GM10266 (cell line): ENCODE results near the gene LTBP2.

Experiments
- DNase-seq: peaks from one replicate; pipeline ENCODE4 v3.0.0; 2012; ENCODE audit errors: extremely low spot score
- CTCF ChIP-seq: IDR thresholded peaks from 2 replicates; pipeline ENCODE4 v1.5.1; 2012; ENCODE audit warnings: mild to moderate bottlenecking, low read depth; ENCODE audit not compliant: control insufficient read depth, insufficient read depth; ENCODE audit errors: missing control alignments

LTBP2 gene

GRCh38 chr14:74551001-74551400 lies 61.0 kb downstream of the LTBP2 start:
- no peak for TF ChIP-seq CTCF
- no peak for DNase-seq

GRCh38 chr14:74550071-74550470 lies 62.0 kb downstream of the LTBP2 start:
- no peak for TF ChIP-seq CTCF
- DNase-seq: no peak

- TF ChIP-seq CTCF: no peak
- DNase-seq: no peak
These were observed 62.4 kb downstream of the LTBP2 start for GRCh38 chr14:74549588-74549987.

- DNase-seq: no peak
- TF ChIP-seq CTCF: no peak
These were observed 63.2 kb downstream of the LTBP2 start for GRCh38 chr14:74548881-74549280.

GRCh38 chr14:74547331-74547927 lies 64.6 kb downstream of the LTBP2 start:
- no peak for DNase-seq
- no peak for TF ChIP-seq CTCF

GRCh38 chr14:74546416-74546815 lies 65.6 kb downstream of the LTBP2 start:
- TF ChIP-seq CTCF: no peak

GRCh38 chr14:74545386-74545785 lies 66.7 kb downstream of the LTBP2 start:
- no peak for TF ChIP-seq CTCF
- DNase-seq: no peak

More at GRCh38 chr14:74546416-74546815, 65.6 kb downstream of the LTBP2 start:
- no peak for DNase-seq
